Inferior parietal cortex (tissue), 1 donor: ENCODE results near the gene CLIC4.
A peak's percentile ranks its signal among the peaks of the same experiment; 100 is the strongest.

Source experiments
- DNase-seq: peaks from one replicate; pipeline ENCODE4 v3.0.0-alpha.2; 2016; ENCODE audit errors: extremely low spot score

The CLIC4 gene

GRCh38 chr1:24858277-24858676 lies 113.0 kb downstream of the CLIC4 start:
- DNase-seq, result no peak

DNA sequence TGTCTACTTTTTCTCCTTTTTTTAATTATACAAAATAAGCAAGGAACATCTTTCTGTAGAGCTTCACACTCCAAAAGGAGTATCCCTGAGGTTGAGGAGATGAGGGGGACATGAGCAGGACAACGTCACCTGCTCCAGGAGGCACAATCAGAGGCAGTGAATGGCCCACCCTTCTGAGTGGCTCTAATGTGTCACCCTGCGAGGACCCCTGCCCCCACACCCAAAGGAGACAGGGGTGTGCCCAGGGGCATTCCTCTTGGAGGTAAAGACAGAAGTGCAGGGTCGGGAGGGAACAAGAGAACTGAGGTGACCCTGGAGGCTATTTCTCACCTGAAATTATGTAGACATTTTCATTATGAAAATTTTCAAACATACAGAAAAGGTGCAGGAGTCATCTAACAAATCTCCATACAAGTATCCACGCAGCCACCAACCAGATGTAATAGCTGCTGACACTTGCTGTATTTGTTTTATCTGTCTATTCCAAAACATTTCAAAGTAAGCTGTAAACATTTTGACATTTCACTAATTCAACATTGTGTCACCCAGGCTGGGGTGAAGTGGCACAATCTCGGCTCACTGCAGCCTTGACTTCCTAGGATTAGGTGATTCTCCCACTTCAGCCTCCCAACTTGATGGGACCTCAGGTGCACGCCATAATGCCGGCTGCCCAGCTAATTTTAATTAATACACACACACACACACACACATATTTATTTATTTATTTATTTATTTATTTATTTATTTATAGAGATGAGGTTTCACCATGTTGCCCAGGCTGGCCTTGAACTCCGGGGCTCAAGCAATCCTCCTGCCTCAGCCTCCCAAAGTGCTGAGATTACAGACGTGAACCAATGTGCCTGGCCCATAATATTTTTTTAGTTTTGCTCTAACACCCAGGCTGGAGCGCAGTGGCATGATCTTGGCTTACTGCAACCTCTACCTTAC lies 114.1 kb downstream of the CLIC4 start:
- no peak for DNase-seq

DNA sequence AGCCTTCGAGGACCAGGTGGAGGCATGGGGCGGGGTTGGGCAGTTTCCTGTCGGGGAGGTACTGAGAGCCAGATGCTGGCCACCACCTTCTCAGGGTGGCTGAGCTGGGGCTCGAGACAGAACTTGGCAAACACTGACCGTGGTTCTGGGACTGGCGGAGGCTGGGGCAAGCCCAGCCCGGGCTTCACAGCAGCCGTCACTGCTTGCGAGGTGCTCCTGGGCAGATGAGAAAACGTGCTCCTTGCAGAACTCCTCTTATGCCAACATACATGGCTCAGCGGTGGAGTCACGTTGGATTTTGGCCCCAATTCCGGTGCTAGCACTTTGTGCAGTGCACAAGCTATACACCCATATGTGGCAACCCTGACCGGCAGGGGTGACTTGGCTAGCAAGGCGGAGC lies 115.6 kb downstream of the CLIC4 start:
- DNase-seq, result no peak

DNA sequence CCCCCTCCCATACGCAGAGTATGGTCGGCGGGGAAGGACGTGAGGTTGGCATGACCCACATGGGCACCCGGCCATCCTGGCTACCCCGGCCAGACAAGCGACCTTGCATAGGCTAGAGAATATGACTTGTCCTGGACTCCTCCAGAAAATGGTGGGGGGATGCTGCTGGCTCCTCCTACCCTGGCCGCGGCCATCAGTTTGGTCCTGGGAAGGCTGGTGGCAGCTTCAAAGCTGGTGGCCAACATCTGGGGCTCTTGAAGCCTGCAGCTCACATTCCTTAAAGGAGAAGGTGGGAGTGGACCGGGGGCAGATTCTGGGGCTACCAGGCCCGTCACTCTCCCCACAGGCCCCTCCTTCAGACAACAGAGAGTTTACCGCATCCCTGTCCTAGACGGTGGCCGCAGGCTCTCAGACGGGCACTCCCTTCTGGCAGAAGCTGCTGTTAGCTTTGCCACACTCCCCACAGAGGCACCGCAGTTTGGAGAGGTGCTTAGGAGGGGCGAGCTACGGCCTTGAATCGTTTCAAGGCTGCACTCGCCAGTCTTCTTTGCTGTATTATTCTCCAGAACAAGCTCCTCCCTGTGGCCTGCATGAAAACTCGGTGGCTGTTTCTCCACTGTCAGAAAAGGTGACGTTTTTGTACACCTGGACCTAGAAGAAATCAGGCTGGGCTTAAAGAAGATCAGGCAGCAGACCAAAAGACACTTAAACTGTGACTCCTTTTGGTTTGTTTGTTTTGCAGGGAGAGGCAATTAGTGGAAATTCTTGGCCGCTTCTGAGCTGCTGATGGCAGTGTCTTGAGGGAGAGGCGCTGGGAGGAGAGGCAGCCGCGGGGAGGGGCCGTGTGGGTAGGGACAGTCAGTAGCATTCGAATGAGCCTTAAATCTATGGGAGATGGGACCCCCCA lies 116.8 kb downstream of the CLIC4 start:
- no peak for DNase-seq

- DNase-seq, result no peak
These were observed 117.7 kb downstream of the CLIC4 start for GRCh38 chr1:24862775-24863483.

- no peak for DNase-seq
These were observed 119.1 kb downstream of the CLIC4 start for GRCh38 chr1:24864370-24864777.

- no peak for DNase-seq
These were observed 119.9 kb downstream of the CLIC4 start for GRCh38 chr1:24865168-24865567.

- DNase-seq, result no peak
These were observed 120.3 kb downstream of the CLIC4 start for GRCh38 chr1:24865587-24865986.

DNA sequence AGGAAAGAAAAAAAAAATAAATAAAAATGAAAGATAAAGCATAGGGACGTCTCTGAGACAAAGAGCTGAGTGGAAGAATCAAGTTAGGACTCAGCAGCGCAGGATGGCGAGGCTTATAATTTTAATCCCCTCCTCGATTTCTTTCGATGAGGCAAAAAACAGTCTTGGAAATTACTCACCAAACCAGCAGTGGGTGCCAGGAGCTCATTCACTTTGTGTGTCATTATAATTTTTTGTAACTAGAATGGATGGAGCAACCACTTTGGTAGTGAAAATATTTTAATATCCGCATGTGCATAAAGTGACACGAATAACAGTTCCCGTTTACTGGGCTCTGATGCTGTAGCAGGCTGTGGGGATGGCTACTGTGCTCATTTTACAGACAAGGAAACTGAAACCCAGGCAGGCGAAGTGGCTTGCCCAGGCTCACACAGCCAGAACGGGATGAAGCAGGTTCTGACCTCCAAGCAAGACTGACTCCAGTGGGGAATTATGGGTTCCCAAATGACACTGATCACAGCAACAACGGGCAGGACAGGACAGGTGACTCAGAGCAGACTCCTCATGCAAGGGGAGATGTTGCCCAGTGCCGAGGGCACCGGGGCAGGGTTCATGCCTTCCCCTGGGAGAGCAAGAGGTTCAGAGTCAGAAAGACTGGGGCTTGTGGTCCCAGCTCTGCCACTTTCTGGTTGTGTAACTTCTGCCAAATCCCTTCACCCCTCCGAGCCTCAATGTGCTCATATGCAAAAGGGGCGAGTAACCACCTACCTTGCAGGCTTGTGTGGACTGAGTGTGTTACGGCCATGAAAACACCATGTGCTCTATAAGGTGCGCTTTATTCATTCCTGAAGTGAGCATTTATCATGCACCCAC lies 121.2 kb downstream of the CLIC4 start:
- no peak for DNase-seq

DNA sequence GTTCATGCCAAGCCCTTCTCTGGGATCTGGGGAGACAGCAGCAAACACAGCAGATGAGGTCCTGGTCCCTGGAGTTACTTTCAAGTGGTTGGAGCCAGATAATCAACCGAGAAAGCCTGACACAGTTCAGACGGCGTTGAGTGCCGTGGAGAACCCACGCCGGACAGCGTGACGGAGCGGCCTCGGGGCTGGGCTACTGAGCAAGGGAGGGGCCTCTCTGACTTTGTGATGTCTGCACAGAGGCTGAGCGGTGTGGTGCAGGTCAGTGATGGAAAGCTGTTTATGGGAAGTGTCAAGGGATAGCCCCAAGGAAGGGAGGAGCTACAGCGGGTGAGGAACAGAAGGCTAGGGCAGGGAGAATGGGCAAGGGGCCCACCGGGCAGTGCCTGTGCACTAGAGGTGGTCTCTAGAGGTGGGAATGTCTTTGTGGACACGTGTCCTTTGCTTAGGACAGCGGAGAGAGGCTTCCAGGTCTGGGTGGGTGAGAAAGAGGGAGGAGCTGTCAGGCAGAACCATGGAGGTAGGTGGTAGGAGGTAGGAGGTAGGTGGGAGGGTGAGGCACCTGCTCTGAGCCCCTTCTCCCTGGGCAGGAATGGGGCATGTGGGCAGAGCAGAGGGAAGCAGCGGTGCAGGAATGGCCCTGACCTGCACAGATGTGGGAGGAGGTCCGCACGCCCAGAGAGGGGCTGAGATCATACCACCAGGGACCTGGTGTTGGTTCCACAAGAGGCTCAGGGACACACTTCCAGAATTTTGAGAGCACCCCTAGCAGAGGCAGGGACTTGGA lies 122.0 kb downstream of the CLIC4 start:
- DNase-seq, result no peak

DNA sequence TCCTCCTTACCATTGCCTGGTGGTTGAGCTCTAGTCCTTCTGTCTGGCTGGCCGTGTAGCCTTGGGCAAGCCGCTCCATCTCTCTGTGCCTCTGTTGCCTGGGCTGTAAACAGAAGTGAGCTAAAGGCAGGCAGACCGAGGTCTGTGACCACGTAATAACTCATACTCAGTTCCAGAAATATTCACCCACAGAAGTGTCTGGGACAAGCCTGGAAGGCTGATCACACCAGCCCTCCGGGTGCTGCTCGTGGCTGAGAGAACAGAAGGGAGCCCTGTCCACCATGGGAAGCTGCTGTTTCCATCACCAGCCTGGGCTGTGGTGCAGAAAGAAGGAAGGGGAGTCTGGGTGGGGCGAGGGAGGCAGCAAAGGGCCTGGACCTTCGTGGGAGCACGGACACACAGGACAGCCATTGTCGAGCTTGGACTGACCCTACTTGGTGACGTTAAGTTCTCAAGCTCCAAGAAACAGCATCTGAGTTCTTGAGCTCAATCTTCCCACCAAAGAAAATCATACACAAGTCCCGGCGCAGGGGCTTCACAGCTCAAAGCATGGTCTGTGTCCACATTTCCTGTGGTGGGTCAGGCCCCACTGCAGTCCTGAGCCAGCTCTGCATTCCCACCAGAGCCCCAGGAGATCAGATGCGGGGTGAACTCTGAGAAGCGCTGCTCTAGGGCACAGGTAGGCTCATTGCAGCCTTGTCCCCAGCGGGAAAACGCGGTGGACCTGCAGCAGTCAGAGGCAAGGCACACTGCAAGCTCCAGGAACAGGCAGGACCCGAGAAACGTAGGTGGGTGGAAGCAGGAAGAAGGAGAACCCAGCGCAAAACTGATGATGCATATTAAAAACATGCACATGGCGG lies 123.0 kb downstream of the CLIC4 start:
- DNase-seq, result no peak

DNA sequence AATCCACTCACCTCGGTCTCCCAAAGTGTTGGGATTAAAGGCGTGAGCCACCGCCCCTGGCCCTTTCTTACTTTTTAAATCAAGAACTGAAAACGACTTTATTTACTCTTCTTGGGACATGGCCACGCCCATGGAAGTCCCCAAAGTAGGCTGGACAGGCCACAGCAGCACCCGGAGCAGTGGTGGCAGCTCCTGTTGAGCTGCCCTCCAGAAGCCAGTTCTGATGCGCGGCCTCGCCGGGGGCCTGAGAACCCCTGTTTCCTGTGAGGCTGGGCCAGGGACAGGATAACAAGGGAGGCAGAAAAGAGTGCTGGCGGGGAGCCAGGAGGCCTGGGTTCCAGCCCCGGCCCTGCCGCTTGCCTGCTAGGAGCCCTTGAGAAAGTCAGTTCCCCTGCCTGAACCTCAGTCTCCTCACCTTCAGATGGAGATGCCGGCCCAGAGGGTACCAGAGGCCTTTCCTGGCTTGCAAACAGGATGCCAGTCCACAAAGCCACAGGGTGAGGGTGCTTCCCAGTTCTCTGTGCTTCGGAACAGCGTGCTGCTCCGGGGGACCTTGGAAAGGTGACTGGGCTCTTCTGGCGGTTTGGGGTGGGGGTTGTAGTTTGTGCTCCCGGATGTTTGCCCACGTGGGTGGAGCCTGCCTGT lies 125.4 kb downstream of the CLIC4 start:
- no peak for DNase-seq

DNA sequence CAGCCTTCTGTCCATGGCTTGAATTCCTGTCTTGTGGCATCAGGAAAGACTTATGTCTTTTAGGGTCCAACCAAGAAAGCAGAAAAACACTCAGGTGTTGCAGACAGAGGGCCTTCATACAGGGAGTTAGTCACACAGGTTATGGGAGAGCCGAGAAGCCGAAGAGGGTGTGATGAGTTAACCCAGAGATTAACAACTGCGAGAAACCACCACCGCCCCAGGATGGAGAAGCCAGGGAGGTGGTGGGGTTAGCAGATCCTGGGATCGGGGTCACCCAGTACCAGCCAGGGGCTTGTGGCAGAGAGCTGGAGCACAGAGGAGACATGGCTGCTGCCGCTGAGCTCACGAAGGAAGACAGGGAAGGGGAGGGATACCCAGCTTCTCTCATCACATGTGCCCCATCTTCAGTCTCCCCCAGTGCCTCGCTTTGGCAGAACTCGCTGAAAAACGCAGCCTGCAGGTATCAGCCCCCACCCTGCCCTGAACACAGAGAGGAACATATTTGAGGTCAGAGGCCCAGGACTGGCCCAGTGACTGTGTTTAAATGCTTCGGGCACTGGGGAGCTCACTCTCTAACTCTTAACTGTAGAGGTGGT lies 126.2 kb downstream of the CLIC4 start:
- no peak for DNase-seq

DNA sequence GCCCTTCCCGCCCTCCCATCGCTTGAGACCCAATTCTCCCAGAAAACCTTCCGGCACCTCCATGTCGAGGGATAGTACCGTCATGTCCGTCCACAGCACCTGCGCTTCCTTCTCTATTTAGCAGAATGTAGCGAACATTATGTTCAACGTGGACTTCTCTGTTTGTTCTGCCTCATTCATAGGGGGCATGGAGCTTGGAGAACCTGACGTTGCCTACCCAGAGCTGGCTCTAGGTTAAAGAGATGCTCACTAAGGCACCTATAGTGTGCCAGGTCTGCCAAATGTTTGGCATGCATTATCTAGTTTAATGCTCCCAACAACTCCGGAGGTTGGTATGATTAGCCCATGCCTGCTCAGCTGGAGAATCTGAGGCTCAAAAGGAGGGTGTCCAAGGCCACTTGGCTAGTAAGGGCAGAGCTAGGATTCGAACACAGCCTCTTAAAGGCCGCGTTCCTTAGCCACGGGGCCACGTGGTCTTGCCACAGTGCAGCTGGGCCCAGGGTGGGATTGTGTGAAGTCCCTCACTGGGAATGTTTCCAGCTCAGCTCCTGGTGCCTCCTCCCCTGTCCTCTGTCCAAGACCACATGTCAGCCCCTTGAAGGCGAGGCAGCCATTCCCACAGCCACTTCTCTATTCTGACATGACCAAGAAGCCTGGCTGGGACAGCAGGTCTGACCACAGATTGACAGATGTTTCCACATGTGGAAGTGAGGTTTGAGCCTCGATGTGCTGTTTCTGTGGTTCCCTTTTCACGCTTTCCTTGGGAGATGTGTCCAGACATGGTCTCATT lies 127.0 kb downstream of the CLIC4 start:
- peak; percentile 16 for DNase-seq

GRCh38 chr1:24873148-24873547 lies 127.9 kb downstream of the CLIC4 start:
- DNase-seq, result no peak

- no peak for DNase-seq
These were observed 128.8 kb downstream of the CLIC4 start for GRCh38 chr1:24874056-24874455.

DNA sequence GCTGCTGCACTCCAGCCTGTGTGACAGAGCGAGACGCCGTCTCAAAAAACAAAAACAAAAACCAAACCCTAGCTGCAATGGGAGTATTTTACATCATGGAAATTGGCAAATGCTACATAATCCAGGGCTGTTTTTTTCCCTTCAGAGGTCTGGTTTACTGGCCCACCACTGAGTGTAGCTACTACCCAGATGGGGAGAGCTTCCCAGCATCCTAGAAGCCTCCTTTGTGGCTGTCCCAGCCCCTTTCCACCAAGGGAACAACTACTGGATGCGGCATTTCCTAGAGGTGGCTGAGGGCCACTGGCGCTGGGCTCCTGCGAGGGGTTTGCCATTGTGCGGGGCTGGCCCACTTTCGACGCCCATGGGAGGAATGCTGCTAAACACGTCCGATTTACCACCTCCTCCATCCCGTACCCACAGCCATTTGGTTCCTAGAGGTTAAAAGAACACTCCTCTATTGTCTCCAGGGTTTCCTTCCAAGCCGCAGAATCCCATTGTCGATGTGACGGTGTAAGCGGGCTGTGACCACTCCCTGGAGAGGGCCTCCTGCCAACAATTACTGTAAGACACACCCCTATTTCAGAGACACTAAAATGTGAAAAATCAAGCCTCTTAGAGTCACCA lies 129.5 kb downstream of the CLIC4 start:
- DNase-seq, result no peak
